Erythroblast (primary cell): Measurements from ENCODE around the gene ACER3.
A peak's percentile ranks its signal among the peaks of the same experiment; 100 is the strongest.
"Not testable (repeated sequence)": the region's sequence is repeated elsewhere in the genome, so short reads cannot be mapped to it uniquely, and the experiment has no call there.

Source experiments
- DNase-seq, 2 experiments: peaks; one replicate each; lab custom pipeline; 2025; lab: John Stamatoyannopoulos, UW
- GATA1 ChIP-seq: IDR thresholded peaks from 2 replicates; pipeline ENCODE4 v1.6.1; 2011; ENCODE audit warnings: low read depth, mild to moderate bottlenecking, control low read depth, low read length, moderate library complexity
- POLR2A ChIP-seq: IDR thresholded peaks from 2 replicates; pipeline ENCODE4 v1.6.1; 2011; ENCODE audit warnings: mild to moderate bottlenecking, low read length

ACER3 gene

DNA sequence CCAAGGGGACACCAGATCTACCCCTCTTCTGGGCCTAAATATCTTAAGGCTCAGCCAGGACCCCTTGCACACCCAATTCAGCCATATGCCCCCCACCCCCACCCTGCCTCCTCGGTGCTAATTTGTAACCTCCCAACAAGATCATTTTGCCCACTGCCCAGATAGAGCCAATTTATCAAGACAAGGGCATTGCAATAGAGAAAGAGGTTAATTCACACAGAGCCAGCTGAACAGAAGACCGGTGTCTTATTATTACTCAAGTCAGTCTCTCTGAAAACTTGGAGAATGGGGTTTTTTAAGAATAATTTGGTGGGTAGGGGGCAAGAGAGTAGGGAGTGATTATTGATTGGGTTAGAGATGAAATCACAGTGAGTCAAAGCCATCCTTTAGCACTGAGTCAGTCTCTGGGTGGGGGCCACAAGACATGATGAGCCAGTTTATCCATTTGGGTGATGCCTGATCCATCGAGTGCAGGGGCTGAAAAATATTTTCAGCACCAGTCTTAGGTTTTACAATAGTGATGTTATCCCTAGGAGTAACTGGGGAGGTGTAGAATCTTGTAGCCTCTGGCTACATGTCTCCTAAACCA, 196.2 kb downstream of the ACER3 start:
- TF ChIP-seq POLR2A (no peak), GATA1 (no peak)
- no peak for DNase-seq

DNA sequence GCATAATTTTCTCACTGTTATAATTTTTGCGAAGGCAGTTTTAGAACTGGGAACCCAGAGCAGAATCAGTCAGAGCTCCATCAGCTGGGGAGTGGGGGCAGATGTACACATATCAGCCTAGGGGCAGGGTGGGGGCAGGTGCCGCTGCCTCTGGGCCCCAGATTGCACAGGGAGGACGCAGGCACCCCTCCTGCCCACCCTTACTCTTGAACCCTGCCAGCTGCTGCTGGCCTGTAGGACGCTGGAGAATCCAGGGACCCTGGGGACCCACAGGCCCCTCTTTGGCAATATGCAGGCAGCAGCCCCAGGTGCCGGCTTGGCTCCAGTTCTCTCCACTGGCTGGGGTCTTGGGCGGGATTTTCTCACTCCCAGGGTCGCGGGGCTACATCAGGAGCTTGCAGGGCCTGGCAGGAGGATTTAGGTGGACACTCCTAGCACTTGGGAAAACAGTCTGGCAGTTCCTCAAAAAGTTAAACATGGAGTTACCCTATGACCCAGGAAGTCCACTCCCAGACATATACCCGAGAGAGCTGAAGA, 197.3 kb downstream of the ACER3 start:
- no peak for DNase-seq

DNA sequence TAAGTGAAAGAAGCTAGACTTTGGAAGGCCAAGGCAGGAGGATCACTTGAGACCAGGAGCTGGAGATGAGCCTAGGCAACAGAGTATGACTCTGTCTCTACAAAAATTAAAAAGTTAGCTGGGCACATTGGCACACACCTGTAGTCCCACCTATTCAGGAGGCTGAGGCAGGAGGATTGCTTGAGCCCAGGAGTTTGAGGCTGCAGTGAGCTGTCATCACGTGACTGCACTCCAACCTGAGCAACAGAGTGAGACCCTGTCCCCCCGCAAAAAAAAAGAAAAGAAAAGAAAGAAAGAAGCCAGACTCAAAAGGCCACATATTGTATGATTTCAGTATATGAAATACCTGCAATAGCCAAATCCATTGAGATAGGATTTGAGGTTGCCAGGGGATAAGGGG, 198.2 kb downstream of the ACER3 start:
- no peak for DNase-seq
- TF ChIP-seq GATA1 = no peak
- TF ChIP-seq POLR2A = no peak

More for the DNA sequence above, 197.3 kb downstream of the ACER3 start:
- TF ChIP-seq POLR2A (no peak), GATA1 (no peak)

DNA sequence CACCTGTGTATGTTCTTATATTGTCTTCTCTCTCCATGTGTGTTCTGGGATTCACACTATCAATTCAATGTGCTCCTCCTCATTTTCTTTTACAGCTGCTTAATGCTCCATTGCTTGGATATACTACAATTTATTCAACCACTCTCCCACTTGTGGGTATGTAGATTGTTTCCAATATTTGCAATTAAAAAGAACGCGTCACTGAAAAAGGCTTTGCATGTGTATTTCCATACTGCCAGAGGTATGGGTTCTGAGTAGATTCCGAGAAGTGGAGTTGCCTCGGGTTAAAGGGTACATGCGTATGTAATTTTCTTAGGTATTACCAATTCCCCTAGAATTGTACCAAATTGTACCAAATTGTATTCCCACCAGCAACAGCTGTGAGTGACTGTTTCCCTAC, 199.1 kb downstream of the ACER3 start:
- TF ChIP-seq GATA1 = no peak
- TF ChIP-seq POLR2A = no peak
- DNase-seq = no peak

DNA sequence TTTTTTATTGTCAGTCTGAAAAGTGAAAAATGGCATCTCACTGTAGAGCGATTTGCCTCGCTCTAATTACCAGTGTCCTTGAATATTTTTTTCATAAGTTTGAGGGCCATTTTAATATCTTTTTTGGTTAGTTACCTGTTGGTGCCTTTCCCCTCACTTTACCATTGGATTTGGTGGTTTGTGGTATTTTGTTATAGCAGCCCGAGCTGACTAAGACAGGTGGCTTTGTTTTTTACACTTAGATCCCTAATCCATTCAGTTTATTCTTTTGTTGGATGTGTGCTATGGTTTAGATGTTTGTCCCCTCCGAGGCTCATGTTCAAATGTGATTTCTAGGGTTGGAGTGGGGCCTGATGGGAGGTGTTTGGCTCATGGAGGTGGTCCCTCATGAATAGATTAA, 199.5 kb downstream of the ACER3 start:
- TF ChIP-seq GATA1 (no peak), POLR2A (no peak)
- DNase-seq = no peak

DNA sequence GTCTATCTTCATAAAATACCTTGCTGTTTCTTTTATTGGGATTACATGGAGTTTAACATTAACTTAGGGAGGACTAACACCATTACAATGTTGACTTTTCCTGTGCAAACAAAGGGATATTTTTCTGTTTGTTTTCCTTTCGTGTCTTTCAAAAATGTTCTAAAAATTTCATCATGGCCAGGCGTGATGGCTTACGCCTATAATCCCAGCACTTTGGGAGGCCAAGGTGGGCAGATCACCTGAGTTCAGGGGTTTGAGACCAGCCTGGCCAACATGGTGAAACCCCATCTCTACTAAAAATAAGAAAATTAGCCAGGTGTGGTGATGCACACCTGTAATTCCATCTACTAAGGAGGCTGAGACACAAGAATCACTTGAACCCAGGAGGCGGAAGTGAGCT, 200.5 kb downstream of the ACER3 start:
- not testable (repeated sequence) for DNase-seq

DNA sequence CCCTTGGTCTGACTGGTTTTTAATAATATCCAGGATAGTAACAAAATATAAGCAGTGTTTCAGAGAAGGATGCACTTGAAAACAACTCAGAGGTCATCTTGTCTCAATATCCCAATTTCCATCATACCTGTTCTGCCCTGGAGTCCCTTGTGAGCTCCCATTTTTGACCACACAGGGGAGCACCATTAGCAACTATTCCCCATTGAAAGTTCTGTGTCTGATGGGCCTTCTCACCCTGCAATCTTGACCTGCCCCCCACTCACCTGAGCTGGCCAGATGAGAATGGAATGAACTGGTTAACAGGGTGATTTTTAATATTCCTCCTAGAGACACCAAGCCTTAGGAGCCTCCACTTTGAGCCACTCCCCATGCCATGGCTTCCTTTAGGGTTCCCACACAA, 202.2 kb downstream of the ACER3 start:
- DNase-seq = no peak
- TF ChIP-seq POLR2A = no peak
- no peak for TF ChIP-seq GATA1

DNA sequence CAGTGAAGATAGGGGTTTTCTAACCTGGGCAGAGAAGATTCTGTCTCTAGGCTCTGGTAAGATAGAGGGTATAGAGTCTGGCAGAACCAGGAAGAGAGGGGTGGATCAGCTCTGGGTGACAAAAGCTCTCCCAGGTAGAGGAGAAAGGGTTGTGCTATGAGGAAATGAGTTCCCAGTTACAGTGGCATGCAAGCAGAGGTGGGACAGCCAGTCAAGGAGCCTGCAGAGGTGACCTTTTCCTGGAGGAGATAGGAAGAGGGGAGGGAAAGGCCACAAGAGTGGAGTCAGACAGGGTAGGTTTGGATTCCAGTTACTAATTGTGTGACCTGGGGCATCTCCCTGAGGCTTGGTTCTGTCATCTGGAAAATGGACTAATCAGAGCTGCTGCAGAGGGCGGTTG, 202.7 kb downstream of the ACER3 start:
- no peak for DNase-seq
- no peak for TF ChIP-seq POLR2A
- TF ChIP-seq GATA1 = no peak

DNA sequence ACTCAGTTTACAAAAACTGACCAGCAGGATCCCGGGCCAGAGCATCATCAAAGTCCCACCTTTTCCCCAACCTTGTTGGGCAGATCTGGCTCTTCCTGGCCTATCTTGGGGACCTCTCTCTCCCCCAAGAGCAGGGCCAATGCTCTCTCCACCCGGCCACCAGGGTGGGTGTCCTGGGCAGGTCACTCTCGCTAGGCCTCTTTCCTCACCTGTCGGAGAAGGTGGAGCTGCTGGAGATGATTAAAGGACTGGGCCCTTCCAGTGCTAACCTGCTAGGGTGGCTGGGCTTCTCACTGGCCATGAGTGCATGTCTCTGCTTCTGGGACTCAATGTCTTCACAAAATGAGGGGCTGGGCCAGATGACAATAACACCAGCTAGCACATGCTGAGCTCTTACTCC, 203.1 kb downstream of the ACER3 start:
- TF ChIP-seq GATA1 (no peak), POLR2A (no peak)
- no peak for DNase-seq

DNA sequence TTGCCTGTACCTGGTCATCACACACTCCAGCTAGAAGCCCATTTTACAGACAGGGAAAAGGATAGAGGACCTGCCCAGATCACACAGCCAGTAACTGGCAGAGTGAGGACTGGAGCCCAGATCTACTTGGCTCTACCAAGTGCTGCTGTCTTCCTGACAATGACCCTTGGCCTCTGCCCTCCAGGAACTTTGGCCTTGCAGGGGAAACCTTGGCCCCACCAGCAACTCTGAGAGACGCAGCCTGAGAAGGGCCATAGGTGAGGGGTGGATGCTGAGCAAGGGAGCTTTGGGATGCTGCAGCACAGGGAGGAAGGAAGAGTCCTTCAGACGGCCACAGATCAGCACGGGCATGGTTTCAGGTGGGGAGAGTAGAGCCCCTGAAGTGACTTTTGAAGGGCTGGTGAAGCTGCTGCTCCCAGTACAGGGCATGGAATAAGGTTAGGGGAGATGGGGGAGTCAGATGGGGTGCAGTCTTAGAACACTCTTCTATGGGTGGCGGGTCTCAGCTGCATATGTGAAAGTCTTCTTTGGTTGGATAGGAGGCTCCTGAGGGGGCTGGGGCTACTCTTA, 204.0 kb downstream of the ACER3 start:
- TF ChIP-seq POLR2A = no peak
- TF ChIP-seq GATA1 = no peak
- no peak for DNase-seq

DNA sequence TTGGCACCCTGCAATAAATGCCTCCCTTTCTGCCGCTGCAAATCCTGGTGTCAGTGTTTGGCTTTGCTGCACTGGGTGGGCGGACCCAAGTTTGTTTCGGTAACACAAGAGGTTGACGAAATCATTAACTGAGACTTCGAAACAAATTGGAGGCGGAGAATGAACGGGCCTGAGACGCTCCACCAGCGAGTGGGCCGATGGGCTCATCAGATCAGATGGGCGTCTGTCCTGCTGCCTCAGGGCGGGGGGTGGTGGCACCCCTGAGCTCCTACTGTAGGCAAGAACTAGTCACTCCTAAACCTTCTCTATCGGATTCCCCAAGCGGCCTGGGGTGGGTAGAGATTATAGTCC, 205.1 kb downstream of the ACER3 start:
- peak; percentile 71 to 85 for DNase-seq
- TF ChIP-seq POLR2A (no peak), GATA1 (no peak)

DNA sequence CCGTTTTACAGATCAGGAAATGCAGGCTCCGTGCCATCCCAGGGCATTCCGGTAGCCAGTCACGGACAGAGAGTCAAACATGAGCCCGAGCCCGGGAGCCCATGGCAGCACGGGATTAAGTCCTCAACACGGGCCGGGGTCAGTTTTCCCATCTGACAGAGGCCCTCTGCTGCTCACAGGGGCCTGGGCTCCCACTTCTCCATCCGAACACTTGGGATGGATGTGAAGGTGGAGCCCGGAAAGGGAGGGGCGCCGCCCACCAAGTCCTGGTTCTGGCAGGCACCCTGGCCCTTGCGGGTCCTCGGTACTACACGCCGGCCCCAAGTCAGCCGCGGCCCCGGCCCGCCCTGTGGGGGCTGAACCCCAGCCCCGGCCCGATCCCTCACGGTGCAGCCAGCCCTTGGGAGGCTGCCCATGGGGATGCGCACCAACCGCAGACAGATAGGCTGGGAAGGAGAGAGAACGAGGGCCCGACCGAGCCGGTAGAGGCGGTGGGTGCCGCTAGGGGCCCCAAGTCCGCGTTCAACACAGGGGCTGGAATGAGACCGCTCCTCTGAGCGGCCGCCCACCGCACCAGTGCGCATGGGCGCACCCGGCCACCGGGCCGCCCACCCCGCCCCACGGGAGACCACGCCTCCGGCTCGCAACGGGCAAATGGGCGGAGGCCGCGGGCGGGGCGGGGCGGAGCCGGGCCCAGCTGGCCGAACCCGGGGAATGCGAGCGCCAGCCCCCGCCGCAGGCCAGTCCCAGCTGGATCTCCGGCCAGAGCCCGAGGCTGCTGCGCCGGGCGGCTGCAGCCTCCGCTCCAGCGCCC, 205.7 kb downstream of the ACER3 start, which contains the start of gene CAPN5:
Gene CAPN5, plus strand, starts transcription at position 743 of the 814 bp plus-strand sequence. CDS start 17,916 bp downstream, outside the sequence.
- TF ChIP-seq POLR2A = peak; percentile 66
- no peak for TF ChIP-seq GATA1
- peak; percentile 89 to 94 for DNase-seq

DNA sequence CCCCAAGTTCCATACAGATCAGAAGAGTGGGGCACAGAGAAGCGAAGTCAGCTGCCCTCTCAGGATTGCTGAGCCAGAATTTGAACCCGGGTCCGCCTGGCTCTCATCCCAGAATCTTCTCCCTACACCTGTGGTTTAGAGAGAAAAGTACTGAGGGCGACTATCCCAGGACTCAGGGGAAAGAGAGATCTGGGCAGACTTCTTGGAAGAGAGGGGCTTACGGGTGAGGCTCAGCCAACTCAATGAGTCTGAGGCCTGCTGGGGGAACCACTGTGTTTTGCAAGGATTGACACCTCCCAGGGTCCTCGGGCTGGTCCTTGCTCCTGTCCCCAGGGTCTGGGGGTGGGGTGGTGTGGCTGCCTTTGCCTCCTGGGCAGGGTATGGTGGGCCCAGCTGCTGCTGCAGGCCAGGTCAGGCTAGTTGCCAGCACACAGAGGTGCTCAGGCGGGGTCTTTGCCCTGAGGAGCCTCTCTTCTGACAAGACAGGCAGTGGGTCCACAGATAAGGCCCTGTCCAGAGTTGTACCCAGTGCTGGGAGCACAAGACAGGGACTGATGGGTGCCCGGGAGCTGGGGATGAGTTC, 207.2 kb downstream of the ACER3 start:
- DNase-seq = no peak
- TF ChIP-seq GATA1 = no peak
- TF ChIP-seq POLR2A = no peak
